Measurements from ENCODE around the gene BRSK1.

BRSK1 gene

DNA sequence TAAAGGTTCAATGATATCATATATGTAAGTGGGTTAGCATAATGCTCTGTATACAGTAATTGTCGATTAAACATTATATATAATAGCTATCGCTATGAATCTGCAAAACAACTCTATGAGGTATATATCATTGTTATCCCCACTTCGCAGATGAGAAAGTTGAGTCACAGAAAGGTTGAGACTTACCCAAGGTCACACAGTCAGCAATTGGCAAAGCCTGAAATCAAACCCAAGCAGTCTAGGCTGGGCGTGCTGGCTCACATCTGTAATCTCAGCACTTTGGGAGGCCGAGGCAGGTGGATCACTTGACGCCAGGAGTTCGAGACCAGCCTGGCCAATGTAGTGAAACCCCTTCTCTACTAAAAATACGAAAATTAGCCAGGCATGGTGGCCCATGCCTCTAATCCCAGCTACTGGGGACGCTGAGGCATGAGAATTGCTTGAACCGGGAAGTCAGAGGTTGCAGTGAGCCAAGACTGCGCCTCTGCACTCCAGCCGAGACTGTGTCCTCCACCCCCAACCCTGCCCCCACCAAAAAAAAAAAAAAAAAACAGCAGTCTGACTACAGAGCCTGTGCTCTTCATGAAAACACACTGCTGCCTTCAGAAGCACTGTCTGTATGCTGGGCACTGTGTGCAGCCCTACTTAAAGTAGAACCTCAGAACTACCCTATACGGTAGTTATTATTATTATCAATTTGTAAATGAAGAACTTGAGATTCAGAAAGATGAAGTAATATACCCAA, 5.2 kb upstream of the BRSK1 start:
- peaks cover 21% of the 10 kb centered on the region for H3K4me1 ChIP-seq (ENCODE audit: insufficient read depth, low read length)
- TF ChIP-seq, protein P1, sequence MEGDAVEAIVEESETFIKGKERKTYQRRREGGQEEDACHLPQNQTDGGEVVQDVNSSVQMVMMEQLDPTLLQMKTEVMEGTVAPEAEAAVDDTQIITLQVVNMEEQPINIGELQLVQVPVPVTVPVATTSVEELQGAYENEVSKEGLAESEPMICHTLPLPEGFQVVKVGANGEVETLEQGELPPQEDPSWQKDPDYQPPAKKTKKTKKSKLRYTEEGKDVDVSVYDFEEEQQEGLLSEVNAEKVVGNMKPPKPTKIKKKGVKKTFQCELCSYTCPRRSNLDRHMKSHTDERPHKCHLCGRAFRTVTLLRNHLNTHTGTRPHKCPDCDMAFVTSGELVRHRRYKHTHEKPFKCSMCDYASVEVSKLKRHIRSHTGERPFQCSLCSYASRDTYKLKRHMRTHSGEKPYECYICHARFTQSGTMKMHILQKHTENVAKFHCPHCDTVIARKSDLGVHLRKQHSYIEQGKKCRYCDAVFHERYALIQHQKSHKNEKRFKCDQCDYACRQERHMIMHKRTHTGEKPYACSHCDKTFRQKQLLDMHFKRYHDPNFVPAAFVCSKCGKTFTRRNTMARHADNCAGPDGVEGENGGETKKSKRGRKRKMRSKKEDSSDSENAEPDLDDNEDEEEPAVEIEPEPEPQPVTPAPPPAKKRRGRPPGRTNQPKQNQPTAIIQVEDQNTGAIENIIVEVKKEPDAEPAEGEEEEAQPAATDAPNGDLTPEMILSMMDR (IDR thresholded peaks at IDR 0.05; ENCODE audit: borderline replicate concordance, extremely low read depth, low read length, poor library complexity, severe bottlenecking): no peak
- no peak for TF ChIP-seq EZH2 (IDR thresholded peaks at IDR 0.05; ENCODE audit: borderline replicate concordance, low read depth, low read length, severe bottlenecking)
- H4K20me1 ChIP-seq (ENCODE audit: insufficient read depth, low read length): no peaks in the 10 kb centered on the region
- peak overlapping the region in 1 of 2 experiments; percentile 73; a peak in 2 of 4 replicates for H3K4me3 ChIP-seq (ENCODE audit: low read depth in 1 of 2, low read length in 2 of 2)
- no peak overlapping the region for H3K27ac ChIP-seq (ENCODE audit: low read length)
- H3K9ac ChIP-seq (ENCODE audit: low read depth, low read length): peak overlapping the region; percentile 52; the same call in 1 of the 2 replicates
- ATAC-seq (ENCODE audit: insufficient read depth, low read depth) (no peak), DNase-seq (no peak)
- H3K27me3 ChIP-seq (ENCODE audit: insufficient read depth, low read length, poor library complexity): no peaks in the 10 kb centered on the region
- peak overlapping the region; percentile 75 for H3K4me2 ChIP-seq (ENCODE audit: insufficient read depth, low read length)
- no peaks in the 10 kb centered on the region for H3K9me3 ChIP-seq (ENCODE audit: insufficient read depth, low read length, severe bottlenecking)
- no peak overlapping the region for H2AFZ ChIP-seq (ENCODE audit: low read depth, low read length)
- H3K36me3 ChIP-seq (ENCODE audit: insufficient read depth, low read length): peaks cover 40% of the 10 kb centered on the region
- peaks cover 16% of the 10 kb centered on the region for H3K79me2 ChIP-seq (ENCODE audit: insufficient read depth, low read length)

DNA sequence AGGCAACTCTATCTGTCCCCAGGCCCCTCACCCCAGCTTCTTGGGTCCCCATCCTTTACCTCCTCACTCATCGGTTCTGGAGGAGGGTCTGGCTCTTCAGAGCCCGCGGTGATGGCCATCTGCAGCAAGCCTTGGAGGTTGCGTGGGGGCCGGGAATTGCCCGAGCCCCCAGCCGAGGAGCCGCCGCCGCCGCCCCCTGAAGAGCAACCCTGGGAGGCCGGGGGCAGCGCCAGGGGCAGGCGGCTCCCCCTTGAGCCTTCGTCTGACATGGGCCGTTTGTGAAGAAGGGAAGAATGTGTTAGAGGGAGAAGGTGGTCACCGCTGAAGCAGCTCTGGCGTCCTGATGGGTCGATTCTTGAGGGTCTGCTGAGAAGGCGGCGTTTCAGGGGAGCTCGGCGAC, 4.5 kb upstream of the BRSK1 start:
- H3K9ac ChIP-seq (ENCODE audit: low read depth, low read length): peak overlapping the region; percentile 52
- no peaks in the 10 kb centered on the region for H4K20me1 ChIP-seq (ENCODE audit: insufficient read depth, low read length)
- peaks cover 21% of the 10 kb centered on the region for H3K4me1 ChIP-seq (ENCODE audit: insufficient read depth, low read length)
- peak overlapping the region; percentile 75 for H3K4me2 ChIP-seq (ENCODE audit: insufficient read depth, low read length)
- H2AFZ ChIP-seq (ENCODE audit: low read depth, low read length): peak overlapping the region; percentile 84
- H3K9me3 ChIP-seq (ENCODE audit: insufficient read depth, low read length, severe bottlenecking): no peaks in the 10 kb centered on the region
- peak overlapping the region; percentile 40 to 73; a peak in 3 of 4 replicates for H3K4me3 ChIP-seq (ENCODE audit: low read depth in 1 of 2, low read length in 2 of 2)
- DNase-seq (no peak), ATAC-seq (ENCODE audit: insufficient read depth, low read depth) (no peak)
- H3K79me2 ChIP-seq (ENCODE audit: insufficient read depth, low read length): peaks cover 16% of the 10 kb centered on the region
- TF ChIP-seq EZH2 (IDR thresholded peaks at IDR 0.05; ENCODE audit: borderline replicate concordance, low read depth, low read length, severe bottlenecking): no peak
- TF ChIP-seq, protein P1 (IDR thresholded peaks at IDR 0.05; ENCODE audit: borderline replicate concordance, extremely low read depth, low read length, poor library complexity, severe bottlenecking): no peak
- H3K27ac ChIP-seq (ENCODE audit: low read length): peak overlapping the region; percentile 67
- H3K27me3 ChIP-seq (ENCODE audit: insufficient read depth, low read length, poor library complexity): no peaks in the 10 kb centered on the region
- peaks cover 34% of the 10 kb centered on the region for H3K36me3 ChIP-seq (ENCODE audit: insufficient read depth, low read length)

DNA sequence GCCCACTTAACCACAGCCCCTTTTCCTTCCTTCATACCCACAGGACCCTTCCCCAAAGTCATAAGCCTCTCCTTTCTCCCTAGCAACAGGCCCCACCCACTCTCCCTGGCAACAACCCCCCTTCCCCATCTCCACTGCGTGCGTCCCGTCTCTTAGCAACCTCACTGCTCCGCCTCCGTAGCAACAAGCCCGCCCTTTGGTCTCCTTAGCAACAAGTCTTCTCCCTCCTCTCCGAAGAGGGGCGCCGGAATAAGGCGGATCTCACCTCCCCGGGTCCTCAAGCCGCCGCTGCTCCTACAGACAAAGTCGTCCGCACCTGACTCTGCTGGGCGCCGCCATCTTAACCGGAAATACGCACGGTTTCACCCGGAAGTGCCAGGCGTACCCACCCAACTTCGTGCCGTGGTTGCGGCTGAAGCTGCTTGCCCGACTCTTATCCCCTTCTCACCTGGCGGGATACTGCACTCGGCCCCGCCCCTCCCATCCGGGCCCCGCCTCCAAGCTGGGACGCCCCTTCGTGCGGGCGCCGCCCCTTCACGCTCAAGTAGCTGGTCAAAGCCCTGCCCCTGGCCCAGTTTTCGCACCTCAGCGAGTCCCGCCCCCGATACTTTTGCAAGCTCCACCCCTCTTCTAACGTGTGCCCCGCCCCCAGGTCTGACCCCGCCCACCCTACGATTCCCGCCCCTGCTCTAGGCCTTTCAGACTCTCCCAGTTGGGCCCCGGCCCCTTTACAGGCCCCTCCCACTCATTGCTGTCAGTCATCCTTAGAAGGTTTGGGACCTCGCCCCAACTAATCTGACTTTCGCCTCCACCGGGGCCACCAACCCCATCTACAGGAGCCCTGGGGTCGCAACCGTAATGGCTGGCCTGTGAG, 3.8 kb upstream of the BRSK1 start, which contains the start of gene HSPBP1:
Gene HSPBP1, minus strand, starts transcription at position 341 of the 874 bp plus-strand sequence. CDS start 502 bp downstream, outside the sequence.
- no peak for TF ChIP-seq EZH2 (IDR thresholded peaks at IDR 0.05; ENCODE audit: borderline replicate concordance, low read depth, low read length, severe bottlenecking)
- TF ChIP-seq, protein P1 (IDR thresholded peaks at IDR 0.05; ENCODE audit: borderline replicate concordance, extremely low read depth, low read length, poor library complexity, severe bottlenecking): peak; percentile 16
- peaks cover 21% of the 10 kb centered on the region for H3K4me1 ChIP-seq (ENCODE audit: insufficient read depth, low read length)

More for the DNA sequence above, 3.8 kb upstream of the BRSK1 start, which contains the start of gene HSPBP1:
- Histone ChIP-seq H3K9ac (ENCODE audit: low read depth, low read length) (peak within 1 kb of the TSS; percentile 52), H4K20me1 (ENCODE audit: insufficient read depth, low read length) (no peaks in the 10 kb centered on the region), H3K4me2 (ENCODE audit: insufficient read depth, low read length) (peak within 1 kb of the TSS; percentile 75), H3K27ac (ENCODE audit: low read length) (peak within 1 kb of the TSS; percentile 67), H3K79me2 (ENCODE audit: insufficient read depth, low read length) (peaks cover 16% of the 10 kb centered on the region), H3K36me3 (ENCODE audit: insufficient read depth, low read length) (peaks cover 28% of the 10 kb centered on the region), H3K27me3 (ENCODE audit: insufficient read depth, low read length, poor library complexity) (no peaks in the 10 kb centered on the region), H3K9me3 (ENCODE audit: insufficient read depth, low read length, severe bottlenecking) (no peaks in the 10 kb centered on the region), H3K4me3 (ENCODE audit: low read depth in 1 of 2, low read length in 2 of 2) (peak within 1 kb of the TSS; percentile 40 to 73; a peak in 3 of 4 replicates), H2AFZ (ENCODE audit: low read depth, low read length) (peak within 1 kb of the TSS; percentile 84)
- DNase-seq (peak; percentile 94), ATAC-seq (ENCODE audit: insufficient read depth, low read depth) (peak; percentile 91)
